GM21360 (cell line): ENCODE measurements around the gene OR4C5.
"Not testable (repeated sequence)": the region's sequence is repeated elsewhere in the genome, so short reads cannot be mapped to it uniquely, and the experiment has no call there.

Source experiments
- ATAC-seq: cut with Tn5 transposase; IDR thresholded peaks from one replicate; pipeline ENCODE4 v1.9.1; 2021; ENCODE audit warnings: mild to moderate bottlenecking, moderate library complexity; ENCODE audit not compliant: unreplicated experiment

Gene OR4C5

GRCh38 chr11:48366365-48366764 is at the start of gene OR4C5:
Gene OR4C5 (minus strand): TSS chr11:48366465. CDS start chr11:48366465, 0 bp downstream.
- ATAC-seq: no peak

GRCh38 chr11:48384670-48385069 is 18.4 kb upstream of the OR4C5 start:
- no peak for ATAC-seq

DNA sequence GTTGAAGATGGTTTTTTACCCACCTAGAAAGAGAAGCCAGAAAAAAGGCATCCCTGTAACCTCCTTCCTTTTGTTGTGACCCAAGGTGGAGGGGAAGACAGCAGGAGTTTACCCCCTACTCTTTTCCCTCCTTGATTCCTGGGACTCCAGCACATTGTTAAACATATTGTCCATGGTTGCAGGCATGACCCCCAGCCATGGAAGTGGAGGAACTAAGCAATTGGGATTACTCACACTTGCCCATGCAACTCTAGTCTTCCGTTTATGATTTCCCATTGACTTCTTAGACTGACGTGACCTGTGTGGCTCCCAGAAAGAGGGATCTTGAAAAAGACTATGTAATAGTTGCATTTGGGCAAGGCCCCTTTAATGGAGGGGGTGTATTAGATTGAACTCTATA is 17.9 kb upstream of the OR4C5 start:
- ATAC-seq: not testable (repeated sequence)

GRCh38 chr11:48361289-48361688 is 5.0 kb downstream of the OR4C5 start:
- not testable (repeated sequence) for ATAC-seq

GRCh38 chr11:48354677-48355076 is 11.6 kb downstream of the OR4C5 start:
- ATAC-seq: no peak

- no peak for ATAC-seq
Measured at GRCh38 chr11:48354013-48354412, 12.3 kb downstream of the OR4C5 start.

DNA sequence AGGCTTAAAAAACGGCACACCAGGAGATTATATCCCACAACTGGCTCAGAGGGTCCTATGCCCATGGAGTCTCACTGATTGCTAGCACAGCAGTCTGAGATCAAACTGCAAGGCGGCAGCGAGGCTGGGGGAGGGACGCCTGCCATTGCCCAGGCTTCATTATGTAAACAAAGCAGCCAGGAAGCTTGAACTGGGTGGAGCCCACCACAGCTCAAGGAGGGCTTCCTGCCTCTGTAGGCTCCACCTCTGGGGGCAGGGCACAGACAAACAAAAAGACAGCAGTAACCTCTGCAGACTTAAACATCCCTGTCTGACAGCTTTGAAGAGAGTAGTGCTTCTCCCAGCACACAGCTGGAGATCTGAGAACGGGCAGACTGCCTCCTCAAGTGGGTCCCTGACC is 20.0 kb downstream of the OR4C5 start:
- not testable (repeated sequence) for ATAC-seq

GRCh38 chr11:48342505-48342904 is 23.8 kb downstream of the OR4C5 start:
- not testable (repeated sequence) for ATAC-seq

- no peak for ATAC-seq
Measured at GRCh38 chr11:48341466-48341865, 24.8 kb downstream of the OR4C5 start.

GRCh38 chr11:48324620-48325019 is 41.6 kb downstream of the OR4C5 start, which contains the start of gene OR4C3:
Gene OR4C3 (plus strand): TSS chr11:48324920. CDS start chr11:48325022, 102 bp downstream.
- ATAC-seq: not testable (repeated sequence)

DNA sequence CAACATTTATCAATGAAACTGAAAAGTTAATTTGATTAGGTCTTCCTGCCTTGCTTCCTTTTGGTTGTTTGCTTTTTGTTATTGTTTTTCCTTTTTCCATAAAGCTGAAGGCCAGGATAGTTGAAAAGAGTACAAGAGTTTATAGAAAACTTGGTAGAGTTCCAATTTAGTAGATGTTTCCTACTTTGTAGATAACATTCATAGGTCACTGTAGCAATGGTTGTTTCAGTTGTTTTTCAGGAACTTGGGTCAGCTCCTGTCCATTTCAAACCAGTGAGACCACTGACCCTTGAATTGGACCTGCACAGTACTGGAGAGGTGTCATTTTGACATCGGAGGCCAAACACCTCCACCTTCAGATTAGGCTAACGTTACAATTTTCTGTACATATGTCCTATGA is 46.5 kb downstream of the OR4C5 start:
- ATAC-seq: not testable (repeated sequence)
